K562 (cell line): ENCODE data around the gene RELA.

Experiments used
- CREM ChIP-seq: IDR thresholded peaks from 2 replicates; pipeline ENCODE4 v1.6.1; 2014; ENCODE audit warnings: antibody characterized with exemption, low read depth
- GABPA ChIP-seq: fragments of 200-800 bp; sonication (Bioruptor generic); conservative IDR thresholded peaks from 2 replicates; pipeline ENCODE4 v1.6.1; 2016; ENCODE audit warnings: low read depth, missing genetic modification characterization, missing compliant biosample characterization
- HDAC1 ChIP-seq, 2 experiments: fragments of 450-650 bp; IDR thresholded peaks; 2 replicates each; pipeline ENCODE4 v1.6.1; 2016 to 2017; ENCODE audit warnings: inconsistent platforms in 1 of 2, mild to moderate bottlenecking in 1 of 2, moderate library complexity in 1 of 2
- MAX ChIP-seq: sonication (generic); formaldehyde crosslinking; IDR thresholded peaks from 2 replicates; pipeline ENCODE4 v1.9.0; 2022; ENCODE audit warnings: mild to moderate bottlenecking, missing genetic modification reagents
- POLR2A ChIP-seq: fragments of 450-650 bp; conservative IDR thresholded peaks from 2 replicates; pipeline ENCODE4 v1.6.1; 2016
- REST ChIP-seq, 2 experiments: fragments of 450-650 bp; formaldehyde crosslinking in 1 of 2; IDR thresholded peaks; 2 replicates each; pipeline versions ENCODE4 v1.4.0 to v1.6.1; 2014 to 2020; ENCODE audit warnings: mild to moderate bottlenecking in 2 of 2, borderline replicate concordance in 1 of 2, low read depth in 1 of 2
- ZBTB11 ChIP-seq, 3 experiments: fragments of 200-800 bp in 1 of 3; fragments of 250-450 bp in 1 of 3; fragments of 450-650 bp in 1 of 3; sonication (Bioruptor Pico) in 1 of 3; sonication (Bioruptor generic) in 1 of 3; formaldehyde crosslinking in 1 of 3; IDR thresholded peaks; 2 replicates each; pipeline versions ENCODE4 v1.6.1 to v1.8.0; 2016 to 2022; ENCODE audit warnings: mild to moderate bottlenecking in 2 of 3, missing genetic modification characterization in 2 of 3, missing compliant biosample characterization in 1 of 3, moderate library complexity in 1 of 3
- ZNF253 ChIP-seq: fragments of 250-450 bp; sonication (Bioruptor Pico); conservative IDR thresholded peaks from 2 replicates; pipeline ENCODE4 v1.6.1; 2021; ENCODE audit warnings: mild to moderate bottlenecking
- ZNF274 ChIP-seq: IDR thresholded peaks from 2 replicates; pipeline ENCODE4 v1.6.1; 2011; ENCODE audit warnings: low read depth, mild to moderate bottlenecking, low read length, moderate library complexity, borderline replicate concordance
- ZNF282 ChIP-seq: sonication (generic); formaldehyde crosslinking; IDR thresholded peaks from 2 replicates; pipeline ENCODE4 v1.8.1; 2023; ENCODE audit warnings: missing genetic modification reagents
- ZNF830 ChIP-seq: fragments of 250-450 bp; sonication (Bioruptor Pico); IDR thresholded peaks from 2 replicates; pipeline ENCODE4 v1.5.0; 2021; ENCODE audit warnings: mild to moderate bottlenecking
- TF ChIP-seq, protein P1 (sequence below), 3 experiments: IDR thresholded peaks in 2 of 3; conservative IDR thresholded peaks in 1 of 3; 2 replicates each; pipeline ENCODE4 v1.5.1; 2011 to 2012; ENCODE audit warnings: low read length in 3 of 3, mild to moderate bottlenecking in 3 of 3, control low read depth in 2 of 3, improper control_type of control experiment in 1 of 3, inconsistent platforms in 1 of 3, low read depth in 1 of 3, mixed read lengths in 1 of 3, moderate library complexity in 1 of 3; ENCODE audit not compliant: insufficient read depth in 2 of 3
- TF ChIP-seq, protein P2 (sequence below), 2 experiments: fragments of 450-650 bp in 1 of 2; sonication (generic) in 1 of 2; formaldehyde crosslinking in 1 of 2; IDR thresholded peaks in 1 of 2; conservative IDR thresholded peaks in 1 of 2; 2 replicates each; pipeline versions ENCODE4 v1.6.1 to v1.8.1; 2016 to 2023; ENCODE audit warnings: mild to moderate bottlenecking in 2 of 2, moderate library complexity in 2 of 2, inconsistent platforms in 1 of 2, missing genetic modification reagents in 1 of 2

DNA sequence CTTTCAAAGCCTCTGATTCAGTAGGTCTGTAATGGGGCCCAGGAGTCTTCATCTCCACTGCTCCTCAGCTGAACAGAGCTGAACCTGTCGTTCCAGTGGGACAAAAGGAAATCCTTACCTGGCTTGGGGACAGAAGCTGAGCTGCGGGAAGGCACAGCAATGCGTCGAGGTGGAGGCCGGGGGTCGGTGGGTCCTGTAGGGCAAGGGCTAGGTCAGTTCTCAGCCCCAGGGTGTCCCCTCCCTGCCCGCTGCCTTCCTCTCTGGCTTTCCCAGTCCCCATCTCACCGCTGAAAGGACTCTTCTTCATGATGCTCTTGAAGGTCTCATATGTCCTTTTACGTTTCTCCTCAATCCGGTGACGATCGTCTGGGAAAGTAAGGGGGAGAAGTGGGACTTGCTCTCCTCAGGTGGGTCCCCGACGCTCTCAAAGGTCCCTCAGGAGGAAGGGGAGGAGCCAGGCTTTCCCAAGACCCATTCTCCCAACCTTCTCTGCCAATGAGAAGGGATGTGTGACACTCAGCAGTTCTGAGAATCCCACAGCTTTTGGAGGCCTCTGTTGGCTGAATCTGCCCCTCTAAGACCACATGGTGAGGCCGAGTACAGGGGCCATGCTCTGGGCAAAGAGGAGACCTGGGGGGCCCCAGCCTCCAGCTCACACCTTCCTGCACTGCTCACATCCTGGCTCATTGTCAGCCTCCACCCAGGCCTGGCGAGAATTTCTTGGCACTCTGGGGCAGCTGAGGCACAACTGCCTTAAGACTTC is 7.0 kb downstream of the RELA start:
- TF ChIP-seq MAX, result no peak
- TF ChIP-seq, protein P1, sequence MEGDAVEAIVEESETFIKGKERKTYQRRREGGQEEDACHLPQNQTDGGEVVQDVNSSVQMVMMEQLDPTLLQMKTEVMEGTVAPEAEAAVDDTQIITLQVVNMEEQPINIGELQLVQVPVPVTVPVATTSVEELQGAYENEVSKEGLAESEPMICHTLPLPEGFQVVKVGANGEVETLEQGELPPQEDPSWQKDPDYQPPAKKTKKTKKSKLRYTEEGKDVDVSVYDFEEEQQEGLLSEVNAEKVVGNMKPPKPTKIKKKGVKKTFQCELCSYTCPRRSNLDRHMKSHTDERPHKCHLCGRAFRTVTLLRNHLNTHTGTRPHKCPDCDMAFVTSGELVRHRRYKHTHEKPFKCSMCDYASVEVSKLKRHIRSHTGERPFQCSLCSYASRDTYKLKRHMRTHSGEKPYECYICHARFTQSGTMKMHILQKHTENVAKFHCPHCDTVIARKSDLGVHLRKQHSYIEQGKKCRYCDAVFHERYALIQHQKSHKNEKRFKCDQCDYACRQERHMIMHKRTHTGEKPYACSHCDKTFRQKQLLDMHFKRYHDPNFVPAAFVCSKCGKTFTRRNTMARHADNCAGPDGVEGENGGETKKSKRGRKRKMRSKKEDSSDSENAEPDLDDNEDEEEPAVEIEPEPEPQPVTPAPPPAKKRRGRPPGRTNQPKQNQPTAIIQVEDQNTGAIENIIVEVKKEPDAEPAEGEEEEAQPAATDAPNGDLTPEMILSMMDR (IDR thresholded peaks at IDR 0.05 in 2 of 3, conservative IDR thresholded peaks at IDR 0.05 in 1 of 3; ENCODE audit: insufficient read depth in 2 of 3, low read depth in 1 of 3, low read length in 3 of 3), result no peak
- TF ChIP-seq, protein P2, sequence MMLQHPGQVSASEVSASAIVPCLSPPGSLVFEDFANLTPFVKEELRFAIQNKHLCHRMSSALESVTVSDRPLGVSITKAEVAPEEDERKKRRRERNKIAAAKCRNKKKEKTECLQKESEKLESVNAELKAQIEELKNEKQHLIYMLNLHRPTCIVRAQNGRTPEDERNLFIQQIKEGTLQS (IDR thresholded peaks at IDR 0.05), result no peak
- TF ChIP-seq, protein P2 (CRISPR knock-in tag; conservative IDR thresholded peaks at IDR 0.05), result no peak
- no peak; the same call in 1 of the 2 replicates for TF ChIP-seq POLR2A
- TF ChIP-seq GABPA (tag), result no peak
- no peak for TF ChIP-seq ZNF274
- TF ChIP-seq HDAC1 (IDR thresholded peaks at IDR 0.05), result no peak
- TF ChIP-seq REST (IDR thresholded peaks at IDR 0.05; ENCODE audit: borderline replicate concordance), result no peak
- no peak for TF ChIP-seq REST (CRISPR knock-in tag; IDR thresholded peaks at IDR 0.05; ENCODE audit: low read depth)
- TF ChIP-seq ZNF830, result no peak
- no peak for TF ChIP-seq ZNF253
- no peak for TF ChIP-seq CREM
- TF ChIP-seq ZNF282 (CRISPR knock-in tag), result no peak
- no peak for TF ChIP-seq ZBTB11 (CRISPR knock-in tag; IDR thresholded peaks at IDR 0.05)
